Middle frontal gyrus (tissue), 1 donor: ENCODE data around the gene C9orf85.
"Not testable (repeated sequence)": the region's sequence is repeated elsewhere in the genome, so short reads cannot be mapped to it uniquely, and the experiment has no call there.

Experiments used
- DNase-seq: peaks from one replicate; pipeline ENCODE4 v3.0.0-alpha.2; 2015; ENCODE audit warnings: low spot score; ENCODE audit errors: extremely low spot score

C9orf85 gene

DNA sequence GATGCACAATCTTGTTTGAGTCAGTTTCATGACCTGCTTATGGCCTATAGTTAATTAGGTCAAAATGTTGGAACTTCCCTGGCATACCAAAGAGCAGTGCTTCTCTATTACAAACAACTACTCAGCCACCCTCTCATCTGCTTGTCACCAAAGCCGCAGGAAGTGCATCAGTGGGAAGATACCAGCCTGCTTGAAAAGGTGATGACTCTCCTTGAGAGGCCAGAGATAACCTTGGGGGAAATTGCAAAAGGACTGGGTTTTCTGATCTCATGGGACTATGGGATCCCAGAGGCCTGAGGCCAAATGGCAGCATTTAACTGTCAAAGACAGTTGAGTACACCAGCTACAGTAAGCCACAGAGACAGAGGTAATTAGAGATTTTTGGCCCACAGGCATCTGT lies 79.0 kb downstream of the C9orf85 start:
- DNase-seq, result no peak

- no peak for DNase-seq
Observed at GRCh38 chr9:72005451-72005850, 94.0 kb downstream of the C9orf85 start.

- no peak for DNase-seq
Observed at GRCh38 chr9:72006501-72006900, 95.1 kb downstream of the C9orf85 start.

- not testable (repeated sequence) for DNase-seq
Observed at GRCh38 chr9:72007726-72008125, 96.3 kb downstream of the C9orf85 start.

GRCh38 chr9:72012646-72013045 lies 101.2 kb downstream of the C9orf85 start:
- no peak for DNase-seq

DNA sequence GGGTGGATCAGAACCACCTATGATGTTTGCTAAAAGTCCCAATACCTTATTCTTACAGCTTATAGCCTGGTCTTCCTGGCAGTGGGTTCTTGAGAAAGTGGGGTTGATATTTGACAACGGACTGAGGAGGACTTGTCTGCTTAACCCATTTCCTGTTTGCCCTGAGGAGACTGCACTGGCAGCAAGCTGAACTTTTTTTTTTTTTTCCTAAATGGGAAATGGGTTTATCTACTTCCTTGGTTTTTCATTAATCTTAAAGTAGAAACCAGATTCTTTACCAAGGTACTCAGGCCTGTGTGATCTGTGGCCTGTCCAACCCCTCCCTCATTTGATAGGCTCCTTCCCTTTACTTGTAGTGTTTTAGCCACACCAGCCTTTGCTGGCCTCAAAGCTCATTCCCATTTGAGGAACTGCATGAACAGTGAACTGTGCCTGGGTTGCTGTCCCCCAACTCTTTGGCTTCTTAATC lies 101.9 kb downstream of the C9orf85 start:
- no peak for DNase-seq

GRCh38 chr9:72022841-72023240 lies 111.4 kb downstream of the C9orf85 start:
- DNase-seq, result no peak
